ENCODE results near the gene KCNA1.

KCNA1 gene

DNA sequence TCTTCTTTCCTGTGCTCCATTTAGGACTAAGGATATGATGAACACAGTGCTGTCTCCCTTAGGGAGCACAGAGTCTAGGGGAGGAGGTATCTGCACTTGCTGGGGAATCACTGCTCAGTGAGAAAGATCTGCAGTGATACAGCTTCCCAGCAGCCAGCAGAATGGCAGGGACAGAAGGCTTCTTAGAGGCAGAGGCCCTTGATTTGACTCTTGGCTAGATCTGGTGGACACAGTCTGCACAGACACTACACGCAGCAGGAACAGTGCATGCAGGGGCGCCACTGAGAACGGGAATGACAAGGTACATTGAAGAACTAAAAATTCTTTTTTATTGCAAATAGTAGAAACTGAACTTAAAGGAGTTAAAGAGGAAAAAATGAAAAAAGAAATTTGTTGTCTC, 51.6 kb downstream of the KCNA1 start:
- no peak for DNase-seq

GRCh38 chr12:4962539-4963486, 53.1 kb downstream of the KCNA1 start:
- DNase-seq = no peak

Data from NCI-H1417 treated with DMSO at 0.1 percent for 48 hours (cell line).